IMR-90 (cell line): ENCODE measurements around the gene CFAP97D1. TPM values are rescaled to one million over a fixed set of nuclear protein-coding genes. Genes with fewer than 3 reads are reported as not detected.

Source experiments
- ATAC-seq: fragments of 200-7000 bp; cut with Tn5 transposase; 2 replicates; pipeline ENCODE4 v1.9.1; 2020; ENCODE audit warnings: low read depth, mild to moderate bottlenecking, moderate library complexity
- BruUV-seq: library from RNA; stranded (reverse); fragments of 400-500 nt; replicated peaks from 2 replicates; lab custom pipeline; 2021; lab: Mats Ljungman, UMichigan
- CTCF ChIA-PET: fragments of 300-600 bp; formaldehyde crosslinking; extraction: SDS; loops from one replicate; lab custom pipeline; 2021; ENCODE audit warnings: antibody characterized with exemption; lab: Yijun Ruan, JAX
- POLR2A ChIA-PET: fragments of 300-600 bp; sonication (Branson Sonifier 250); formaldehyde crosslinking; loops from one replicate; lab custom pipeline; 2022; ENCODE audit warnings: antibody characterized with exemption; ENCODE audit not compliant: unreplicated experiment; lab: Charles Lee
- DNase-seq: peaks from one replicate; pipeline ENCODE4 v3.0.0; 2013
- H2AFZ ChIP-seq: replicated peaks from 2 replicates; pipeline ENCODE3; 2013; ENCODE audit warnings: low read length, mild to moderate bottlenecking; ENCODE audit not compliant: poor library complexity
- H2AK5ac ChIP-seq: 2 replicates; pipeline ENCODE4 v1.6.1; 2013; ENCODE audit warnings: low read depth, low read length, inconsistent platforms
- H2AK9ac ChIP-seq: replicated peaks from 2 replicates; pipeline ENCODE3; 2013; ENCODE audit warnings: mild to moderate bottlenecking, low read depth, low read length, moderate library complexity; ENCODE audit not compliant: poor library complexity
- H2BK120ac ChIP-seq: 2 replicates; pipeline ENCODE4 v1.6.1; 2013; ENCODE audit warnings: low read depth, low read length, inconsistent platforms
- H2BK15ac ChIP-seq: 3 replicates; pipeline ENCODE4 v1.6.1; 2013; ENCODE audit warnings: low read depth, low read length, inconsistent platforms
- H2BK20ac ChIP-seq: 2 replicates; pipeline ENCODE4 v1.6.1; 2013; ENCODE audit warnings: low read depth, mild to moderate bottlenecking, inconsistent platforms, low read length, moderate library complexity
- H2BK5ac ChIP-seq: 2 replicates; pipeline ENCODE4 v1.6.1; 2013; ENCODE audit warnings: mild to moderate bottlenecking, low read depth, low read length, inconsistent platforms; ENCODE audit not compliant: poor library complexity, severe bottlenecking
- H3K14ac ChIP-seq: replicated peaks from 2 replicates; pipeline ENCODE4 v1.6.1; 2013; ENCODE audit warnings: low read depth, low read length, inconsistent platforms
- H3K18ac ChIP-seq: 2 replicates; pipeline ENCODE4 v1.6.1; 2013; ENCODE audit warnings: low read depth, low read length, control low read depth
- H3K23ac ChIP-seq: 2 replicates; pipeline ENCODE4 v1.6.1; 2013; ENCODE audit warnings: low read depth, low read length, inconsistent platforms
- H3K27ac ChIP-seq: 2 replicates; pipeline ENCODE4 v1.5.1; 2013; ENCODE audit warnings: mild to moderate bottlenecking, control low read depth, low read length; ENCODE audit not compliant: insufficient read depth
- H3K27me3 ChIP-seq: 2 replicates; pipeline ENCODE4 v1.6.1; 2013; ENCODE audit warnings: low read length; ENCODE audit not compliant: control insufficient read depth, insufficient read depth
- H3K36me3 ChIP-seq: 2 replicates; pipeline ENCODE4 v1.6.1; 2013; ENCODE audit warnings: low read length, mixed read lengths; ENCODE audit not compliant: control insufficient read depth, insufficient read depth
- H3K4ac ChIP-seq: 2 replicates; pipeline ENCODE4 v1.6.1; 2013; ENCODE audit warnings: low read depth, low read length, inconsistent platforms
- H3K4me1 ChIP-seq: 2 replicates; pipeline ENCODE4 v1.6.1; 2013; ENCODE audit warnings: low read length, mixed read lengths; ENCODE audit not compliant: control insufficient read depth, insufficient read depth
- H3K4me2 ChIP-seq: 2 replicates; pipeline ENCODE4 v1.6.1; 2013; ENCODE audit warnings: low read depth, mild to moderate bottlenecking, control low read depth, low read length, moderate library complexity
- H3K4me3 ChIP-seq: 2 replicates; pipeline ENCODE4 v1.5.1; 2013; ENCODE audit warnings: low read depth, mild to moderate bottlenecking, control low read depth, low read length, moderate library complexity; ENCODE audit not compliant: insufficient read depth
- H3K56ac ChIP-seq: 2 replicates; pipeline ENCODE4 v1.6.1; 2013; ENCODE audit warnings: low read length, inconsistent platforms; ENCODE audit not compliant: insufficient read depth; ENCODE audit errors: extremely low read depth
- H3K79me1 ChIP-seq, 2 experiments: 2 replicates each; pipeline ENCODE4 v1.6.1; 2013; ENCODE audit warnings: low read length in 2 of 2, inconsistent platforms in 1 of 2, low read depth in 1 of 2
- H3K9ac ChIP-seq: 2 replicates; pipeline ENCODE4 v1.6.1; 2013; ENCODE audit warnings: low read depth, low read length, control low read depth
- H3K9me1 ChIP-seq: 2 replicates; pipeline ENCODE4 v1.6.1; 2013; ENCODE audit warnings: low read length, inconsistent platforms; ENCODE audit not compliant: insufficient read depth
- H3K9me3 ChIP-seq: 2 replicates; pipeline ENCODE4 v1.6.1; 2013; ENCODE audit warnings: low read length; ENCODE audit not compliant: control insufficient read depth, insufficient read depth
- H4K20me1 ChIP-seq: 2 replicates; pipeline ENCODE4 v1.6.1; 2013; ENCODE audit warnings: low read length, inconsistent platforms; ENCODE audit not compliant: insufficient read depth
- H4K5ac ChIP-seq: 2 replicates; pipeline ENCODE4 v1.6.1; 2013; ENCODE audit warnings: mild to moderate bottlenecking, low read depth, low read length, control low read depth
- H4K8ac ChIP-seq, 2 experiments: 2 replicates each; pipeline ENCODE4 v1.6.1; 2013; ENCODE audit warnings: low read depth in 2 of 2, low read length in 2 of 2, control low read depth in 1 of 2, inconsistent platforms in 1 of 2
- H4K91ac ChIP-seq: 2 replicates; pipeline ENCODE4 v1.6.1; 2013; ENCODE audit warnings: low read depth, low read length, inconsistent platforms; ENCODE audit not compliant: insufficient read depth
- BHLHE40 ChIP-seq: fragments of 150-350 bp; IDR thresholded peaks from 2 replicates; pipeline ENCODE4 v1.6.1; 2016; ENCODE audit warnings: mild to moderate bottlenecking, low read depth, low read length
- CEBPB ChIP-seq: IDR thresholded peaks from 2 replicates; pipeline ENCODE4 v1.6.1; 2012; ENCODE audit warnings: low read depth, low read length, improper control_type of control experiment
- CHD1 ChIP-seq: IDR thresholded peaks from 2 replicates; pipeline ENCODE4 v1.6.1; 2012; ENCODE audit warnings: low read depth, low read length, improper control_type of control experiment
- FOS ChIP-seq: fragments of 150-350 bp; IDR thresholded peaks from 2 replicates; pipeline ENCODE4 v1.6.1; 2016; ENCODE audit warnings: low read depth, low read length
- MAFK ChIP-seq: IDR thresholded peaks from 2 replicates; pipeline ENCODE4 v1.6.1; 2012; ENCODE audit warnings: low read depth, low read length, improper control_type of control experiment
- MAZ ChIP-seq: IDR thresholded peaks from 2 replicates; pipeline ENCODE4 v1.6.1; 2012; ENCODE audit warnings: low read depth, mild to moderate bottlenecking, low read length, improper control_type of control experiment, moderate library complexity, borderline replicate concordance
- MXI1 ChIP-seq: IDR thresholded peaks from 2 replicates; pipeline ENCODE4 v1.6.1; 2012; ENCODE audit warnings: low read depth, mild to moderate bottlenecking, low read length, moderate library complexity, borderline replicate concordance
- NFE2L2 ChIP-seq: fragments of 150-350 bp; IDR thresholded peaks from 2 replicates; pipeline ENCODE4 v1.6.1; 2016; ENCODE audit warnings: low read depth, mild to moderate bottlenecking, low read length
- POLR2A ChIP-seq: IDR thresholded peaks from 2 replicates; pipeline ENCODE4 v1.6.1; 2012; ENCODE audit warnings: mild to moderate bottlenecking, low read depth, low read length
- RAD21 ChIP-seq: IDR thresholded peaks from 2 replicates; pipeline ENCODE4 v1.6.1; 2012; ENCODE audit warnings: low read length, improper control_type of control experiment
- RCOR1 ChIP-seq: IDR thresholded peaks from 2 replicates; pipeline ENCODE4 v1.6.1; 2012; ENCODE audit warnings: mild to moderate bottlenecking, low read length, improper control_type of control experiment; ENCODE audit not compliant: insufficient replicate concordance
- RFX5 ChIP-seq: IDR thresholded peaks from 2 replicates; pipeline ENCODE4 v1.8.0; 2012; ENCODE audit warnings: low read depth, mild to moderate bottlenecking, low read length, moderate library complexity
- SMC3 ChIP-seq: fragments of 150-350 bp; IDR thresholded peaks from 2 replicates; pipeline ENCODE4 v1.6.1; 2016; ENCODE audit warnings: low read depth, mild to moderate bottlenecking, antibody characterized with exemption, low read length, moderate library complexity
- WGBS, 2 experiments: methylation state at CpG; one replicate each; pipeline versions ENCODE4 v1.1.5 to v1.1.7; 2013; ENCODE audit warnings: missing lambda C conversion rate in 2 of 2; ENCODE audit not compliant: insufficient read length in 1 of 2; ENCODE audit errors: extremely low coverage in 2 of 2; 5-methylcytosine and 5-hydroxymethylcytosine counted together
- dilution Hi-C: fragments of 300-500 bp; cut with HindIII; formaldehyde crosslinking; loops from one replicate; pipeline ENCODE4 v1.14.3; 2018; ENCODE audit warnings: low sequenced_read_pairs; ENCODE audit not compliant: unreplicated experiment
- in situ Hi-C: fragments of 300-500 bp; cut with MboI; formaldehyde crosslinking; loops from 3 replicates; pipeline ENCODE4 v1.14.3; 2019; ENCODE audit warnings: low sequenced_read_pairs, inconsistent platforms, mixed read lengths
- intact Hi-C: fragments of 100-400 bp; cut with micrococcal nuclease; formaldehyde crosslinking; loops from 2 replicates; pipeline ENCODE4 v1.10.0; 2022
- polyA plus RNA-seq, 3 experiments: library from polyadenylated mRNA; depleted of rRNA; stranded (reverse); fragments of >200 nt; gene quantifications; 2 replicates each; pipeline ENCODE4 v1.2.3, GENCODE V29; 2012; ENCODE audit warnings: low replicate concordance in 1 of 3
- total RNA-seq: library from RNA; depleted of rRNA; stranded (reverse); fragments of >200 nt; gene quantifications from 2 replicates; pipeline ENCODE4 v1.2.3, GENCODE V29; 2012
- TF ChIP-seq, protein P1 (sequence below): conservative IDR thresholded peaks from 2 replicates; pipeline ENCODE4 v1.5.1; 2012; ENCODE audit warnings: mild to moderate bottlenecking, low read depth, low read length, improper control_type of control experiment
- TF ChIP-seq, protein P2 (sequence below): fragments of 150-350 bp; IDR thresholded peaks from 2 replicates; pipeline ENCODE4 v1.6.1; 2017; ENCODE audit warnings: mild to moderate bottlenecking, antibody characterized with exemption, low read length, low read depth
- TF ChIP-seq, protein P3 (sequence below): fragments of 150-350 bp; IDR thresholded peaks from 2 replicates; pipeline ENCODE4 v1.6.1; 2016; ENCODE audit warnings: low read depth, mild to moderate bottlenecking, low read length, moderate library complexity, borderline replicate concordance

Gene CFAP97D1
- total and polyA plus RNA-seq, 2 of the 4 experiments (the other 2 are of a cell fraction): under 0.01 TPM; not detected in 1

DNA sequence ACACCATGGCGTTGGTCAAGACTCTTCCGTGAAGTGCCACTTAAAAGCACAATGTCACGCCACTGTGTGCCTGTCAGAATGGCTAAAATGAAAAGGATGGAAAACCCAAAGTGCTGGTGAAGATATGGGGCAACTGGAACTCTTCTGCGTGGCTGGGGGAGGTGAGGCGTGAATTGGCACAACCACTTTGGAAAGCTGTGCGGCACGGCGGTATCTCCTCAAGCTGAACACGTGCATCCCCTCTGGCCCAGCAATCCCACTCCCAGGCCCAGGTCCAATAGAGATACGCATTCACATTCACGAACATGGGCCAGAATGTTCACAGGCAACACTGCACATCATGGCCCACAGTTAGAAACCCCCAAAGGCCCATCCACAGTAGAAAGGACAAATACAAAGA lies 10.4 kb upstream of the CFAP97D1 start:
- in situ Hi-C loops (no loop called here), intact Hi-C loops (no loop called here), dilution Hi-C loops (no loop called here)
- H3K27ac ChIP-seq: no peak overlapping the region
- H3K4me1 ChIP-seq: no peaks in the 10 kb centered on the region
- H4K91ac ChIP-seq: no peak overlapping the region
- H4K20me1 ChIP-seq: peaks cover 8% of the 10 kb centered on the region
- H3K9me3 ChIP-seq: no peaks in the 10 kb centered on the region
- H2AK5ac ChIP-seq: no peak overlapping the region
- H3K4me2 ChIP-seq: no peak overlapping the region
- H3K56ac ChIP-seq: no peak overlapping the region
- no peak for ATAC-seq
- POLR2A ChIA-PET: no interaction called here
- no peak overlapping the region for H3K14ac ChIP-seq
- no TSS peak for BruUV-seq
- H2BK5ac ChIP-seq: no peak overlapping the region
- TF ChIP-seq, protein P1, sequence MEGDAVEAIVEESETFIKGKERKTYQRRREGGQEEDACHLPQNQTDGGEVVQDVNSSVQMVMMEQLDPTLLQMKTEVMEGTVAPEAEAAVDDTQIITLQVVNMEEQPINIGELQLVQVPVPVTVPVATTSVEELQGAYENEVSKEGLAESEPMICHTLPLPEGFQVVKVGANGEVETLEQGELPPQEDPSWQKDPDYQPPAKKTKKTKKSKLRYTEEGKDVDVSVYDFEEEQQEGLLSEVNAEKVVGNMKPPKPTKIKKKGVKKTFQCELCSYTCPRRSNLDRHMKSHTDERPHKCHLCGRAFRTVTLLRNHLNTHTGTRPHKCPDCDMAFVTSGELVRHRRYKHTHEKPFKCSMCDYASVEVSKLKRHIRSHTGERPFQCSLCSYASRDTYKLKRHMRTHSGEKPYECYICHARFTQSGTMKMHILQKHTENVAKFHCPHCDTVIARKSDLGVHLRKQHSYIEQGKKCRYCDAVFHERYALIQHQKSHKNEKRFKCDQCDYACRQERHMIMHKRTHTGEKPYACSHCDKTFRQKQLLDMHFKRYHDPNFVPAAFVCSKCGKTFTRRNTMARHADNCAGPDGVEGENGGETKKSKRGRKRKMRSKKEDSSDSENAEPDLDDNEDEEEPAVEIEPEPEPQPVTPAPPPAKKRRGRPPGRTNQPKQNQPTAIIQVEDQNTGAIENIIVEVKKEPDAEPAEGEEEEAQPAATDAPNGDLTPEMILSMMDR: no peak
- TF ChIP-seq FOS (no peak), MAFK (no peak), SMC3 (no peak), MAZ (no peak), RAD21 (no peak), RFX5 (no peak), POLR2A (no peak), RCOR1 (no peak), BHLHE40 (no peak), CHD1 (no peak), MXI1 (no peak), NFE2L2 (no peak), CEBPB (no peak)
- TF ChIP-seq, protein P2, sequence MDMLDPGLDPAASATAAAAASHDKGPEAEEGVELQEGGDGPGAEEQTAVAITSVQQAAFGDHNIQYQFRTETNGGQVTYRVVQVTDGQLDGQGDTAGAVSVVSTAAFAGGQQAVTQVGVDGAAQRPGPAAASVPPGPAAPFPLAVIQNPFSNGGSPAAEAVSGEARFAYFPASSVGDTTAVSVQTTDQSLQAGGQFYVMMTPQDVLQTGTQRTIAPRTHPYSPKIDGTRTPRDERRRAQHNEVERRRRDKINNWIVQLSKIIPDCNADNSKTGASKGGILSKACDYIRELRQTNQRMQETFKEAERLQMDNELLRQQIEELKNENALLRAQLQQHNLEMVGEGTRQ: no peak
- TF ChIP-seq, protein P3, sequence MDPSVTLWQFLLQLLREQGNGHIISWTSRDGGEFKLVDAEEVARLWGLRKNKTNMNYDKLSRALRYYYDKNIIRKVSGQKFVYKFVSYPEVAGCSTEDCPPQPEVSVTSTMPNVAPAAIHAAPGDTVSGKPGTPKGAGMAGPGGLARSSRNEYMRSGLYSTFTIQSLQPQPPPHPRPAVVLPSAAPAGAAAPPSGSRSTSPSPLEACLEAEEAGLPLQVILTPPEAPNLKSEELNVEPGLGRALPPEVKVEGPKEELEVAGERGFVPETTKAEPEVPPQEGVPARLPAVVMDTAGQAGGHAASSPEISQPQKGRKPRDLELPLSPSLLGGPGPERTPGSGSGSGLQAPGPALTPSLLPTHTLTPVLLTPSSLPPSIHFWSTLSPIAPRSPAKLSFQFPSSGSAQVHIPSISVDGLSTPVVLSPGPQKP: no peak
- H3K9ac ChIP-seq: no peak overlapping the region
- peaks cover 48% of the 10 kb centered on the region for H3K36me3 ChIP-seq
- no peak overlapping the region for H4K5ac ChIP-seq
- H4K8ac ChIP-seq: no peak overlapping the region
- no peaks in the 10 kb centered on the region for H3K27me3 ChIP-seq
- H2BK120ac ChIP-seq: no peak overlapping the region
- CTCF ChIA-PET: no interaction called here
- no peak overlapping the region for H2BK15ac ChIP-seq
- no peak overlapping the region for H3K23ac ChIP-seq
- H3K18ac ChIP-seq: no peak overlapping the region
- no peak overlapping the region for H2BK20ac ChIP-seq
- 98% methylated on average over 4 of the region's 11 CpGs; no CpG with 5 or more reads in 1 of the 2 experiments for WGBS, 2 experiments
- H3K4ac ChIP-seq: no peak overlapping the region
- no peak for DNase-seq
- H2AK9ac ChIP-seq: peak overlapping the region; percentile 18
- H3K4me3 ChIP-seq: no peak overlapping the region
- H3K9me1 ChIP-seq: peaks cover 8% of the 10 kb centered on the region
- H3K79me1 ChIP-seq: peaks cover 9 to 28% of the 10 kb centered on the region in 2 experiments; a peak in 2 of 4 replicates
- H2AFZ ChIP-seq: no peak overlapping the region
